Measurements from ENCODE around the gene ZBTB25. TPM values are rescaled to one million over a fixed set of nuclear protein-coding genes. Genes with fewer than 3 reads are reported as not detected.

Gene ZBTB25
- total and polyA plus RNA-seq, 2 experiments from 2014 or later, result 11.3 to 13.3 TPM

DNA sequence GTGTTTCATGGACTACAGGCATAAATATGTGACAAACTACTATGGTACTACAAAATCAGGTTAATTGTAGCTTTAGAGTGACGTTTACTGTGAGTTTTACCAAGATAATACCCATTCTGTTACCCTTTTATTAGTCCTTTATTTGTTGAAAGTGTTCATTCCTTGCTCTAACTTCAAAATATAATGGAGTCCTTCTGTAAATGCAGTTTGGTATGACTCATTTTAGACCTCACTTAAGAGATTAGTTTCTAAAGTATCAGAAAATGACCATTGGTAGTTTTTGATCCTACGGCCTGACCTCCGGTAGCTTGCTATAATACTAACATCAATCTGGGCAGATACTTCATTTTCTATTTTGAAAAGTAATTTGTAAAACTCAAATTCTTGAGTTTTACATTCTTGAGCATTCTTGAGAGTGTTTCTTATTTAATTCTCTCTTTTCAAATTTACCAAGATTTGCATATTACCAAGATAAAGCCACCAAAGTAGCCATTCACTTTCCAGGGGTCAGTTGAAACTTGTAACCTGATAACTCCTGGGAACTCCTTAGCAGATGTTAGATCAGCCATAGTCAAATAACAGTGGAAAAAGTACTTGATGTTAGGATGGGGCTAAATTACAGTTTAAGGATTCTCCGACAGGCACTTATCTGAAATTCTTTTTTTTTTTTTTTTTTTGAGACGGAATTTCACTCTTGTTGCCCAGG lies 41.1 kb upstream of the ZBTB25 start:
- no peak overlapping the region for H3K4me3 ChIP-seq
- no peak overlapping the region for H3K27ac ChIP-seq
- TF ChIP-seq, protein P1, sequence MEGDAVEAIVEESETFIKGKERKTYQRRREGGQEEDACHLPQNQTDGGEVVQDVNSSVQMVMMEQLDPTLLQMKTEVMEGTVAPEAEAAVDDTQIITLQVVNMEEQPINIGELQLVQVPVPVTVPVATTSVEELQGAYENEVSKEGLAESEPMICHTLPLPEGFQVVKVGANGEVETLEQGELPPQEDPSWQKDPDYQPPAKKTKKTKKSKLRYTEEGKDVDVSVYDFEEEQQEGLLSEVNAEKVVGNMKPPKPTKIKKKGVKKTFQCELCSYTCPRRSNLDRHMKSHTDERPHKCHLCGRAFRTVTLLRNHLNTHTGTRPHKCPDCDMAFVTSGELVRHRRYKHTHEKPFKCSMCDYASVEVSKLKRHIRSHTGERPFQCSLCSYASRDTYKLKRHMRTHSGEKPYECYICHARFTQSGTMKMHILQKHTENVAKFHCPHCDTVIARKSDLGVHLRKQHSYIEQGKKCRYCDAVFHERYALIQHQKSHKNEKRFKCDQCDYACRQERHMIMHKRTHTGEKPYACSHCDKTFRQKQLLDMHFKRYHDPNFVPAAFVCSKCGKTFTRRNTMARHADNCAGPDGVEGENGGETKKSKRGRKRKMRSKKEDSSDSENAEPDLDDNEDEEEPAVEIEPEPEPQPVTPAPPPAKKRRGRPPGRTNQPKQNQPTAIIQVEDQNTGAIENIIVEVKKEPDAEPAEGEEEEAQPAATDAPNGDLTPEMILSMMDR (IDR thresholded peaks at IDR 0.05; ENCODE audit: low read depth, low read length), result no peak

DNA sequence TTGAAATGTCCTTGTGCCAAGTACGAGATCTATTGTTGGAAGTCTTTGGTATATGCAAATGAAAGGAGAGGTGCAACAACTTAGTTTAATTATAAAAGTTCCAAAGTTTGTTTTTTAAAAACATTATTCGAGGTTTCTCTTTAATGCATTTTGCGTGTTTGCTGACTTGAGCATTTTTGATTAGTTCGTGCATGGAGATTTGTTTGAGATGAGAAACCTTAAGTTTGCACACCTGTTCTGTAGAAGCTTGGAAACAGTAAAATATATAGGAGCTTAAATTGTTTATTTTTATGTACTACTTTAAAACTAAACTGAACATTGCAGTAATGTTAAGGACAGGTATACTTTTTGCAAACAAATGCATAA lies 39.2 kb upstream of the ZBTB25 start:
- Histone ChIP-seq H3K4me1 (ENCODE audit: low read depth) (no peaks in the 10 kb centered on the region), H3K27me3 (peaks cover 9% of the 10 kb centered on the region), H3K36me3 (no peaks in the 10 kb centered on the region), H3K4me3 (no peak overlapping the region), H3K27ac (no peak overlapping the region), H3K9me3 (ENCODE audit: low read depth) (no peaks in the 10 kb centered on the region)
- TF ChIP-seq, protein P1 (IDR thresholded peaks at IDR 0.05; ENCODE audit: low read depth, low read length), result no peak
- no peak for DNase-seq (ENCODE audit: low read depth in 1 of 2, low spot score in 1 of 2)

More for the DNA sequence above, 41.1 kb upstream of the ZBTB25 start:
- H3K4me1 ChIP-seq (ENCODE audit: low read depth), result no peaks in the 10 kb centered on the region
- no peaks in the 10 kb centered on the region for H3K9me3 ChIP-seq (ENCODE audit: low read depth)
- peaks cover 15% of the 10 kb centered on the region for H3K27me3 ChIP-seq
- no peaks in the 10 kb centered on the region for H3K36me3 ChIP-seq
- no peak for DNase-seq (ENCODE audit: low read depth in 1 of 2, low spot score in 1 of 2)

DNA sequence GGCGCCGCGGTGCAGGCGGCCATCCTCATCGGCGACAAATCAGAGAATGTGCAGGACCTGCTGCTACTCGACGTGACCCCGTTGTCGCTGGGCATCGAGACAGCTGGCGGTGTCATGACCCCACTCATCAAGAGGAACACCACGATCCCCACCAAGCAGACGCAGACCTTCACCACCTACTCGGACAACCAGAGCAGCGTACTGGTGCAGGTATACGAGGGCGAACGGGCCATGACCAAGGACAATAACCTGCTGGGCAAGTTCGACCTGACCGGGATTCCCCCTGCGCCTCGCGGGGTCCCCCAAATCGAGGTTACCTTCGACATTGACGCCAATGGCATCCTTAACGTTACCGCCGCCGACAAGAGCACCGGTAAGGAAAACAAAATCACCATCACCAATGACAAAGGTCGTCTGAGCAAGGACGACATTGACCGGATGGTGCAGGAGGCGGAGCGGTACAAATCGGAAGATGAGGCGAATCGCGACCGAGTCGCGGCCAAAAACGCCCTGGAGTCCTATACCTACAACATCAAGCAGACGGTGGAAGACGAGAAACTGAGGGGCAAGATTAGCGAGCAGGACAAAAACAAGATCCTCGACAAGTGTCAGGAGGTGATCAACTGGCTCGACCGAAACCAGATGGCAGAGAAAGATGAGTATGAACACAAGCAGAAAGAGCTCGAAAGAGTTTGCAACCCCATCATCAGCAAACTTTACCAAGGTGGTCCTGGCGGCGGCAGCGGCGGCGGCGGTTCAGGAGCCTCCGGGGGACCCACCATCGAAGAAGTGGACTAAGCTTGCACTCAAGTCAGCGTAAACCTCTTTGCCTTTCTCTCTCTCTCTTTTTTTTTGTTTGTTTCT lies 38.6 kb upstream of the ZBTB25 start:
- no peak overlapping the region for H3K4me3 ChIP-seq

GRCh38 chr14:64541261-64541971 lies 37.8 kb upstream of the ZBTB25 start:
- no peak overlapping the region for H3K27ac ChIP-seq
- H3K36me3 ChIP-seq, result no peaks in the 10 kb centered on the region
- H3K27me3 ChIP-seq, result peaks cover 9% of the 10 kb centered on the region
- TF ChIP-seq, protein P1 (IDR thresholded peaks at IDR 0.05; ENCODE audit: low read depth, low read length), result no peak
- H3K4me3 ChIP-seq, result no peak overlapping the region
- no peaks in the 10 kb centered on the region for H3K4me1 ChIP-seq (ENCODE audit: low read depth)
- no peak for DNase-seq (ENCODE audit: low read depth in 1 of 2, low spot score in 1 of 2)
- no peaks in the 10 kb centered on the region for H3K9me3 ChIP-seq (ENCODE audit: low read depth)

More for the DNA sequence above, 38.6 kb upstream of the ZBTB25 start:
- DNase-seq (ENCODE audit: low read depth in 1 of 2, low spot score in 1 of 2), result no peak
- Histone ChIP-seq H3K27ac (no peak overlapping the region), H3K9me3 (ENCODE audit: low read depth) (no peaks in the 10 kb centered on the region), H3K27me3 (peaks cover 9% of the 10 kb centered on the region), H3K36me3 (no peaks in the 10 kb centered on the region), H3K4me1 (ENCODE audit: low read depth) (no peaks in the 10 kb centered on the region)
- TF ChIP-seq, protein P1 (IDR thresholded peaks at IDR 0.05; ENCODE audit: low read depth, low read length), result no peak
